Measurements from ENCODE around the gene THBS2. TPM values are rescaled to one million over a fixed set of nuclear protein-coding genes. Genes with fewer than 3 reads are reported as not detected.

Gene THBS2
- total RNA-seq, 1 experiment from 2014 or later = not detected

GRCh38 chr6:169235286-169235685 is 18.4 kb downstream of the THBS2 start:
- Mint-ChIP-seq H3K27ac (ENCODE audit: low read depth, unreplicated experiment) (no peak overlapping the region), H3K9me3 (ENCODE audit: unreplicated experiment) (peaks cover 29% of the 10 kb centered on the region), H3K36me3 (ENCODE audit: insufficient read depth, unreplicated experiment) (no peaks in the 10 kb centered on the region), H3K4me3 (ENCODE audit: unreplicated experiment) (no peak overlapping the region), H3K4me1 (ENCODE audit: insufficient read depth, unreplicated experiment) (peaks cover under 1% of the 10 kb centered on the region), H3K27me3 (ENCODE audit: insufficient read depth, unreplicated experiment) (no peaks in the 10 kb centered on the region)
- no TSS peak for BruUV-seq (replicated peaks)
- POLR2A ChIA-PET = no interaction called here
- intact Hi-C loops (cut with micrococcal nuclease) = no loop called here
- DNase-seq (ENCODE audit: unreplicated experiment) = no peak
- TF ChIP-seq CTCF (IDR thresholded peaks at IDR 0.05; ENCODE audit: unreplicated experiment) = no peak
- CTCF ChIA-PET = no interaction called here

GRCh38 chr6:169234634-169235033 is 19.0 kb downstream of the THBS2 start:
- Mint-ChIP-seq H3K27me3 (ENCODE audit: insufficient read depth, unreplicated experiment) (no peaks in the 10 kb centered on the region), H3K36me3 (ENCODE audit: insufficient read depth, unreplicated experiment) (no peaks in the 10 kb centered on the region), H3K4me3 (ENCODE audit: unreplicated experiment) (no peak overlapping the region), H3K4me1 (ENCODE audit: insufficient read depth, unreplicated experiment) (peaks cover 7% of the 10 kb centered on the region), H3K27ac (ENCODE audit: low read depth, unreplicated experiment) (no peak overlapping the region), H3K9me3 (ENCODE audit: unreplicated experiment) (peaks cover 29% of the 10 kb centered on the region)
- no peak for DNase-seq (ENCODE audit: unreplicated experiment)
- POLR2A ChIA-PET = no interaction called here
- intact Hi-C loops (cut with micrococcal nuclease) = no loop called here
- BruUV-seq (replicated peaks) = no TSS peak
- TF ChIP-seq CTCF (IDR thresholded peaks at IDR 0.05; ENCODE audit: unreplicated experiment) = no peak
- CTCF ChIA-PET = no interaction called here

- POLR2A ChIA-PET = no interaction called here
- no peak overlapping the region for H3K27ac Mint-ChIP-seq (ENCODE audit: low read depth, unreplicated experiment)
- no peak overlapping the region for H3K4me3 Mint-ChIP-seq (ENCODE audit: unreplicated experiment)
- peaks cover 29% of the 10 kb centered on the region for H3K9me3 Mint-ChIP-seq (ENCODE audit: unreplicated experiment)
- intact Hi-C loops (cut with micrococcal nuclease) = no loop called here
- DNase-seq (ENCODE audit: unreplicated experiment) = no peak
- H3K36me3 Mint-ChIP-seq (ENCODE audit: insufficient read depth, unreplicated experiment) = no peaks in the 10 kb centered on the region
- CTCF ChIA-PET = no interaction called here
- no peak for TF ChIP-seq CTCF (IDR thresholded peaks at IDR 0.05; ENCODE audit: unreplicated experiment)
- peaks cover 8% of the 10 kb centered on the region for H3K4me1 Mint-ChIP-seq (ENCODE audit: insufficient read depth, unreplicated experiment)
- H3K27me3 Mint-ChIP-seq (ENCODE audit: insufficient read depth, unreplicated experiment) = no peaks in the 10 kb centered on the region
- no TSS peak for BruUV-seq (replicated peaks)
Observed at GRCh38 chr6:169233832-169234231, 19.8 kb downstream of the THBS2 start.

GRCh38 chr6:169233181-169233580 is 20.5 kb downstream of the THBS2 start:
- TF ChIP-seq CTCF (IDR thresholded peaks at IDR 0.05; ENCODE audit: unreplicated experiment) = no peak
- H3K36me3 Mint-ChIP-seq (ENCODE audit: insufficient read depth, unreplicated experiment) = no peaks in the 10 kb centered on the region
- BruUV-seq (replicated peaks) = no TSS peak

More at GRCh38 chr6:169233181-169233580, 20.5 kb downstream of the THBS2 start:
- Mint-ChIP-seq H3K4me1 (ENCODE audit: insufficient read depth, unreplicated experiment) (peaks cover 8% of the 10 kb centered on the region), H3K4me3 (ENCODE audit: unreplicated experiment) (no peak overlapping the region), H3K27ac (ENCODE audit: low read depth, unreplicated experiment) (no peak overlapping the region), H3K9me3 (ENCODE audit: unreplicated experiment) (peaks cover 29% of the 10 kb centered on the region), H3K27me3 (ENCODE audit: insufficient read depth, unreplicated experiment) (no peaks in the 10 kb centered on the region)
- ChIA-PET CTCF (no interaction called here), POLR2A (interaction anchor here (0.6 kb wide), 1 partner anchor 19 kb away, joined by 3 read pairs; no protein-coding TSS in a partner anchor)
- DNase-seq (ENCODE audit: unreplicated experiment) = no peak
- intact Hi-C loops (cut with micrococcal nuclease) = no loop called here
